ENCODE measurements around the gene FOXK1. TPM values are rescaled to one million over a fixed set of nuclear protein-coding genes. Genes with fewer than 3 reads are reported as not detected.

FOXK1 gene
- total and polyA plus RNA-seq, 9 of the 15 experiments (the other 6 are each of a cell fraction or from before 2014, with no cell fraction given), result 0.32 to 45.5 (median 8.1) TPM

DNA sequence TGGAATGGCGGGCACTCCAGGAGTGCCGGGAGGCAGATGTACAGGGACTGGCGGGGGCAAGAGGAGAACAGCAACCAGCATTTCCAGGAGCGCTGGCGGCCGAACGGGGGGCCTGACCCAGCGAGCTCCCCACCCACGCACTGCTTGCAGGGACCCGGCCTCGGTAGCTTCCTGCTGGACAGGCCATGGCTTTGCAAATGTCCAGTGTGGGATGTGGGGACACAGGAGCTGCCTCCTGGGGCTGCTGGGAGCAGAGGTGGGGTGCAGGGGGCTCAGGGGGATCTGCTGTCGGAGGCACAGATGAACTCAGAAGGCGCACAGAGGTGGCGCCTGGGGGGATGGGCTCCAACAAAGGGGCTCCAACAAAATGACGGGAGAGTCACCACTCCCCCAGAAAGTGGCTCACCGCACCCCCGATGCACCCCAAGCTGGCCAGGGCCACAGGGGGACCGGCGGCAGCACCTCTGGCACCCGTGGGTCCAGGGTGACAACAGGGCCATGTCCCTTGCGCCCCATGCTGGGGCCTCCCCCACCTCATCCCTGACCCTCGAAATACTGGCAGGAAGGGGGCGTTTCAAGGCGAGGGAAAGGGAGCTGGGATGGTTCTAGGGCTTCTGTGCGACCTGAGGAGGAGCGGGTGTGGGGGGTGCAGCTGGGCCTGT is 134.5 kb downstream of the FOXK1 start:
- CTCF ChIA-PET (ENCODE audit: low intra/inter-chr PET ratio), result no interaction called here
- H3K27me3 ChIP-seq (ENCODE audit: control insufficient read depth in 2 of 2, insufficient read depth in 2 of 2, low read length in 2 of 2), result no peaks in the 10 kb centered on the region

More for the DNA sequence above, 134.5 kb downstream of the FOXK1 start:
- no peak overlapping the region for H3K9ac ChIP-seq (ENCODE audit: insufficient read depth in 1 of 2, low read depth in 2 of 2, low read length in 2 of 2)
- 63% methylated on average over 24 of the region's 26 CpGs for whole genome bisulfite sequencing (ENCODE audit: insufficient coverage, low coverage, missing lambda C conversion rate)
- H3K27ac ChIP-seq (ENCODE audit: extremely low read depth, low read depth, low read length), result no peak overlapping the region
- H2AFZ ChIP-seq (ENCODE audit: low read depth, low read length), result no peak overlapping the region
- no peak overlapping the region for H3K4me3 ChIP-seq
- DNase-seq (ENCODE audit: extremely low read depth in 1 of 4, low spot score in 3 of 4) (no peak), ATAC-seq (no peak), FAIRE-seq (no peak)
- no peak overlapping the region for H3K4me2 ChIP-seq (ENCODE audit: insufficient read depth, low read length)
- no peak for TF ChIP-seq NR2C2 (CRISPR knock-in tag; IDR thresholded peaks at IDR 0.05)
- no peak for TF ChIP-seq NR2C2 (tag; IDR thresholded peaks at IDR 0.05)
- TF ChIP-seq HDAC2 (IDR thresholded peaks at IDR 0.05), result no peak
- no peak for TF ChIP-seq SMAD3 (CRISPR knock-in tag; conservative IDR thresholded peaks at IDR 0.05)
- no peak for TF ChIP-seq EP300 (IDR thresholded peaks at IDR 0.05; ENCODE audit: low read length)
- TF ChIP-seq POLR3G (IDR thresholded peaks at IDR 0.05; ENCODE audit: extremely low read depth, insufficient read length, insufficient replicate concordance), result no peak
- TF ChIP-seq, protein P1, sequence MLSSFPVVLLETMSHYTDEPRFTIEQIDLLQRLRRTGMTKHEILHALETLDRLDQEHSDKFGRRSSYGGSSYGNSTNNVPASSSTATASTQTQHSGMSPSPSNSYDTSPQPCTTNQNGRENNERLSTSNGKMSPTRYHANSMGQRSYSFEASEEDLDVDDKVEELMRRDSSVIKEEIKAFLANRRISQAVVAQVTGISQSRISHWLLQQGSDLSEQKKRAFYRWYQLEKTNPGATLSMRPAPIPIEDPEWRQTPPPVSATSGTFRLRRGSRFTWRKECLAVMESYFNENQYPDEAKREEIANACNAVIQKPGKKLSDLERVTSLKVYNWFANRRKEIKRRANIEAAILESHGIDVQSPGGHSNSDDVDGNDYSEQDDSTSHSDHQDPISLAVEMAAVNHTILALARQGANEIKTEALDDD (IDR thresholded peaks at IDR 0.05), result no peak
- no peak for TF ChIP-seq EHMT2 (IDR thresholded peaks at IDR 0.05)
- no peak for TF ChIP-seq ZNF184 (CRISPR knock-in tag; IDR thresholded peaks at IDR 0.05)
- TF ChIP-seq PML (IDR thresholded peaks at IDR 0.05; ENCODE audit: low read length), result no peak
- no peak for TF ChIP-seq TSC22D4 (tag; IDR thresholded peaks at IDR 0.05)
- TF ChIP-seq, protein P2, sequence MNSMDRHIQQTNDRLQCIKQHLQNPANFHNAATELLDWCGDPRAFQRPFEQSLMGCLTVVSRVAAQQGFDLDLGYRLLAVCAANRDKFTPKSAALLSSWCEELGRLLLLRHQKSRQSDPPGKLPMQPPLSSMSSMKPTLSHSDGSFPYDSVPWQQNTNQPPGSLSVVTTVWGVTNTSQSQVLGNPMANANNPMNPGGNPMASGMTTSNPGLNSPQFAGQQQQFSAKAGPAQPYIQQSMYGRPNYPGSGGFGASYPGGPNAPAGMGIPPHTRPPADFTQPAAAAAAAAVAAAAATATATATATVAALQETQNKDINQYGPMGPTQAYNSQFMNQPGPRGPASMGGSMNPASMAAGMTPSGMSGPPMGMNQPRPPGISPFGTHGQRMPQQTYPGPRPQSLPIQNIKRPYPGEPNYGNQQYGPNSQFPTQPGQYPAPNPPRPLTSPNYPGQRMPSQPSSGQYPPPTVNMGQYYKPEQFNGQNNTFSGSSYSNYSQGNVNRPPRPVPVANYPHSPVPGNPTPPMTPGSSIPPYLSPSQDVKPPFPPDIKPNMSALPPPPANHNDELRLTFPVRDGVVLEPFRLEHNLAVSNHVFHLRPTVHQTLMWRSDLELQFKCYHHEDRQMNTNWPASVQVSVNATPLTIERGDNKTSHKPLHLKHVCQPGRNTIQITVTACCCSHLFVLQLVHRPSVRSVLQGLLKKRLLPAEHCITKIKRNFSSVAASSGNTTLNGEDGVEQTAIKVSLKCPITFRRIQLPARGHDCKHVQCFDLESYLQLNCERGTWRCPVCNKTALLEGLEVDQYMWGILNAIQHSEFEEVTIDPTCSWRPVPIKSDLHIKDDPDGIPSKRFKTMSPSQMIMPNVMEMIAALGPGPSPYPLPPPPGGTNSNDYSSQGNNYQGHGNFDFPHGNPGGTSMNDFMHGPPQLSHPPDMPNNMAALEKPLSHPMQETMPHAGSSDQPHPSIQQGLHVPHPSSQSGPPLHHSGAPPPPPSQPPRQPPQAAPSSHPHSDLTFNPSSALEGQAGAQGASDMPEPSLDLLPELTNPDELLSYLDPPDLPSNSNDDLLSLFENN (IDR thresholded peaks at IDR 0.05; ENCODE audit: low read depth in 2 of 2, low read length in 2 of 2), result no peak
- no peak for TF ChIP-seq HIVEP1 (CRISPR knock-in tag; IDR thresholded peaks at IDR 0.05)
- no peak for TF ChIP-seq TOE1 (IDR thresholded peaks at IDR 0.05; ENCODE audit: borderline replicate concordance)
- no peak for TF ChIP-seq TOE1 (CRISPR knock-in tag; IDR thresholded peaks at IDR 0.05; ENCODE audit: borderline replicate concordance, low read depth)
- no peaks in the 10 kb centered on the region for H3K9me1 ChIP-seq (ENCODE audit: control insufficient read depth, insufficient read depth, low read length)
- H3K79me2 ChIP-seq (ENCODE audit: control insufficient read depth, insufficient read depth, low read length), result no peaks in the 10 kb centered on the region
- H3K4me1 ChIP-seq (replicated peaks in 1 of 2; ENCODE audit: control insufficient read depth in 2 of 2, insufficient read depth in 2 of 2, low read length in 2 of 2), result peaks cover 0 to 51% of the 10 kb centered on the region in 2 experiments; a peak in 2 of 5 replicates
- intact Hi-C loops (cut with micrococcal nuclease), result no loop called here
- in situ Hi-C loops (cut with MboI), result no loop called here
- no peaks in the 10 kb centered on the region for H4K20me1 ChIP-seq (replicated peaks; ENCODE audit: control insufficient read depth, insufficient read depth, low read length)
- no peaks in the 10 kb centered on the region for H3K9me3 ChIP-seq (replicated peaks; ENCODE audit: control insufficient read depth, insufficient read depth, low read depth, low read length)
- POLR2A ChIA-PET, result interaction anchor here (0.5 to 1.1 kb wide), 4 partner anchors 8 to 267 kb away, joined by 3 read pairs; no protein-coding TSS in a partner anchor
- BruUV-seq (replicated peaks), result no TSS peak
- H3K36me3 ChIP-seq (ENCODE audit: control insufficient read depth, insufficient read depth, low read length), result no peaks in the 10 kb centered on the region

All from K562 (cell line).